GM18517 (cell line): Measurements from ENCODE around the gene PUS3.
"Not testable (repeated sequence)": the region's sequence is repeated elsewhere in the genome, so short reads cannot be mapped to it uniquely, and the experiment has no call there.

Source experiments
- ATAC-seq: cut with Tn5 transposase; IDR thresholded peaks from one replicate; pipeline ENCODE4 v1.9.1; 2021; ENCODE audit warnings: mild to moderate bottlenecking, moderate library complexity; ENCODE audit not compliant: unreplicated experiment

Gene PUS3

DNA sequence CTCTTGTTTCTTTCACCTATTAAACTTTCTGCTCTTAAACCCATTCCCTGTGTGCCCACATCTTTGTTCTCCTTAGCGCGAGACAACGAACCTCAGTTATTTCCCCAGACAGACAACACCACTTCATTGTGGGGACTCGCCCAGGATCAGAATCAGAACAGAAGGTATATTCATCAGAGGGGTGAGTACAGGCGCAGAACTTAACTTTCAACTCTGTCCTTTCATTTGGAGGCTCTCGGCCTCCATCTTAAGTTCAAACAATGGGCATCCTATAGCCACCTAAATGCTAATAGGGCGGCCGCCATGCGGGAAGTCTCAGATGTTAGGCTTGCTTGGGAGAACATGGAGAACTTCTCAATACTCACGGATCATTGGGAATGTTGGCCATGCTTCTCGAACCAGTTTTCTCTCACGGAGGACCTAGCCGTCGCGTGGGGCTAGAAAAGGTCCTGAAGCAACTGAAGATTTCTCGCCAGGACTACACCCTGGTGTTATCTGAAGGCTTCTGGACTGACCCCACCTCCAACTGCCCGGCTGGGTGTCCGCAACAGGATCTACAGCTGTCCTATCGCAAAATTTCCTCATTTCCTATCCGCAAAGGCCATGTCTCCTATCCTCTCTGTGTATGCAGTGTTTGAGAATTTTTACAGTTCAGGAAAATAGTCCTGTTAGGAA is 29.0 kb downstream of the PUS3 start:
- peak; percentile 10 for ATAC-seq

DNA sequence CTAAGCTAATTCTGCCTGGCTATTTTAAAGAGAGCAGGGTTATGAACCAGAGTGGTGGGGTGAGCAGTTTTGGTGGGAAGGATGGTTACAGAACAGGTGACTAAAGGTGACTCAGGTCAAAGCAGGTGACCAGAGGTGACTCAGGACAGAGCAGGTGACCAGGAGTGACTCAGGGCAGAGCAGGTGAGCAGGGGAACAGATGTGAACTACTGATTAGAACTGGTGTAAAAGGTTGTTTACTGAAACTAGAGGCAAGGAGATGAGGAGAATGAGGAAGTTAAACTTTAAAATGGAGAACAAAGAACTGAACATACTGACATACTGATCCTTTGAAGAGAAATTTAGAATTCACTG is 30.9 kb downstream of the PUS3 start:
- no peak for ATAC-seq

DNA sequence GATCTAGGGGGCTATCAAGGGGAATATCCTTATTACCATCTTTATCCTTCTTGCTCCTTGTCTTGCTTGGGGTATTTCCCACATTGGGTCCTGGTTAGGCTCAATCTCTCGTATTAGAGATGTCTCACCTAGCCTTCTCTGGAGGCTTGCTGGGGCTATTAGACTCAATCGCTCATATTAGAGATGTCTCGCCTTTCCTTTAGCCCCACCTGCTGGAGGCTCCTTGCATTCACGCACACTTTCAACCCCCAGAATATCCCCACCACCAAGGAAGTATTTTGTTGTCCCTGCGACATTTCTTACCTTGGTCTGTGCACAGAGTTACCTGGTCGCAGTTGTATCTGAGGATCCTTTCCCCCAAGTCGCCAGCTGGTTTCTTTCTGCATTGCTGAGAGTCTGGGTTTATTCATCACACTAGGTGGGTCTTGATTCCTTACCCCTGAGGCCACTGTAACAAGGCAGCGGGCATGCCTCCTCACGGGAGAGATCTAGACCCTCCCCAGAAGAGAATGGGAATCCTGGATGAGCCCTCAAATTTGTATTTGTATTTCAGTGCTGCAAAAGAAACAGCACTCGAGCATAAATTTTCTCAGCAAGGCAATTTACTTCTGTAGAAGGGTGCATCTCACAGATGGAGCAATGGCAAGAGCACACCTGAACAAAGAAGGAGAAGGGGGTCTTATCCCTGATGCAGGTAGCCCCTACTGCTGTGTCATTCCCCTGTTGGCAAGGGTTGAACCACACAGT is 31.4 kb downstream of the PUS3 start:
- no peak for ATAC-seq

DNA sequence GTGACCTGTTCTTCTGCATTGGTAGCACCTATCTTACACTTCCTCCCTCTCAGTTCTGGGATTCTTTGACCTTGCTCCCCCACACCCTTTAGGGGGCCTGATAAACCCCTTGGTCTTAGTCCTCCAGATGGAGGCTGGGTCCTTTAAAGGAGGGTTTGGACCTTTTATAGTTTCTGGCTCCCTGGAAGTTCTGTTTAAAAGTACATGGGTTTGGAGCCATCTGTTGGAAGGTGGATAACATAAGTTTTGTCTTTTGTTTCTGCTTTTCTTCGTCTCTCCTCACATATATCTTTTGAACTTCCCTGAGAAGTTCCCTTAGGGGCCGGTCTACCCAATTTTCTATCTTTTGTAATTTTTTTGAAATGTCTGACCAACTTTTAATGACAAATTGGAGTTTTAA is 33.5 kb downstream of the PUS3 start:
- no peak for ATAC-seq

DNA sequence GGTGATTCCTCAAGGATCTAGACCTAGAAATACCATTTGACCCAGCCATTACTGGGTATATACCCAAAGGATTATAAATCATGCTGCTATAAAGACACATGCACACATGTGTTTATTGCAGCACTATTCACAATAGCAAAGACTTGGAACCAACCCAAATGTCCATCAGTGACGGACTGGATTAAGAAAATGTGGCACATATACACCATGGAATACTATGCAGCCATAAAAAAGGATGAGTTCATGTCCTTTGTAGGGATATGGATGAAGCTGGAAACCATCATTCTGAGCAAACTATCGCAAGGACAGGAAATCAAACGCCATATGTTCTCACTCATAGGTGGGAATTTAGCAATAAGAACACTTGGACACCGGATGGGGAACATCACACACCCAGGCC is 37.7 kb downstream of the PUS3 start:
- not testable (repeated sequence) for ATAC-seq

DNA sequence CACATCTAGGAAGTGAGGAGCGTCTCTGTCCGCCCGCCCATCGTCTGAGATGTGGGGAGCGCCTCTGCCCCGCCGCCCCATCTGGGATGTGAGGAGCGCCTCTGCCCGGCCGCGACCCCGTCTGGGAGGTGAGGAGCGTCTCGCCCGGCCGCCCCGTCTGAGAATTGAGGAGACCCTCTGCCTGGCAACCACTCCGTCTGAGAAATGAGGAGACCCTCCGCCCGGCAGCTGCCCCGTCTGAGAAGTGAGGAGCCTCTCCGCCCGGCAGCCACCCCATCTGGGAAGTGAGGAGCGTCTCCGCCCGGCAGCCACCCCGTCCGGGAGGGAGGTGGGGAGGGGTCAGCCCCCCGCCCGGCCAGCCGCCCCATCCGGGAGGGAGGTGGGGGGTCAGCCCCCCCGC is 40.2 kb downstream of the PUS3 start:
- ATAC-seq: not testable (repeated sequence)

DNA sequence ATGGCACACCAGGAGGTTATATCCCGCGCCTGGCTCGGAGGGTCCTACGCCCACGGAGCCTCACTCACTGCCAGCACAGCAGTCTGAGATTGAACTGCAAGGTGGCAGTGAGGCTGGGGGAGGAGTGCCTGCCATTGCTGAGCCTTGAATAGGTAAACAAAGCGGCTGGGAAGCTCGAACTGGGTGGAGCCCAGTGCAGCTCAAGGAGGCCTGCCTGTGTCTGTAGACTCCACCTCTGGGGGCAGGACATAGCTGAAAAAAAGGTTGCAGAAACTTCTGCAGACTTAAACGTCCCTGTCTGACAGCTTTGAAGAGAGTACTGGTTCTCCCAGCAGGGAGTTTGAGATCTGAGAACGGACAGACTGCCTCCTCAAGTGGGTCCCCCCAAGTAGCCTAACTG is 45.3 kb downstream of the PUS3 start:
- ATAC-seq: not testable (repeated sequence)

DNA sequence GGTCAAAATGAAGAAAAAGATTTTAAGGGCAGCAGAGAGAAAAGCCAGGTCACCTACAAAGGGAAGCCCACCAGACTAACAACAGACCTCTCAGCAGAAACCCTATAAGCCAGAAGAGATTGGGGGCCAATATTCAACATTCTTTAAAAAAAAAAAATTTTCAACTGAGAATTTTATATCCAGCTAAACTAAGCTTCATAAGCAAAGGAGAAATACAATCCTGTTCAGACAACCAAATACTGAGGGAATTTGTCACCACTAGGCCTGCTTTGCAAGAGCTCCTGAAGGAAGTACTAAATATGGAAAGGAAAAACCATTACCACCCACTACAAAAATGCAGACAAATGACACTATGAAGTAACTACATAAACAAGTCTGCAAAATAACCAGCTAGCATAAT is 56.8 kb downstream of the PUS3 start:
- ATAC-seq: no peak
